HL-60 (cell line): ENCODE results near the gene RGS7.
"Not testable (repeated sequence)": the region's sequence is repeated elsewhere in the genome, so short reads cannot be mapped to it uniquely, and the experiment has no call there.

Experiments
- DNase-seq, 2 experiments: peaks; one replicate each; pipeline ENCODE4 v3.0.0-alpha.2; 2010 to 2020; ENCODE audit warnings: low read depth in 1 of 2, low spot score in 1 of 2
- H3K27ac ChIP-seq: fragments of 250-450 bp; sonication (Bioruptor Pico); replicated peaks from 2 replicates; pipeline ENCODE4 v1.5.1; 2020; ENCODE audit warnings: mild to moderate bottlenecking, moderate library complexity
- H3K27me3 ChIP-seq: fragments of 250-450 bp; sonication (Bioruptor Pico); 2 replicates; pipeline ENCODE4 v1.5.1; 2021; ENCODE audit warnings: mild to moderate bottlenecking, moderate library complexity; ENCODE audit not compliant: insufficient read depth, poor library complexity, severe bottlenecking
- H3K4me3 ChIP-seq: replicated peaks from 2 replicates; pipeline ENCODE4 v1.5.1; 2011; ENCODE audit warnings: mild to moderate bottlenecking, control low read depth, low read length; ENCODE audit not compliant: insufficient read depth
- GABPA ChIP-seq: IDR thresholded peaks from 2 replicates; pipeline ENCODE4 v1.6.1; 2012; ENCODE audit warnings: low read depth
- POLR2AphosphoS5 ChIP-seq: IDR thresholded peaks from 2 replicates; pipeline ENCODE4 v1.6.1; 2012; ENCODE audit warnings: low read depth
- REST ChIP-seq: IDR thresholded peaks from 2 replicates; pipeline ENCODE4 v1.6.1; 2012; ENCODE audit warnings: low read depth; ENCODE audit not compliant: insufficient replicate concordance
- SPI1 ChIP-seq: IDR thresholded peaks from 2 replicates; pipeline ENCODE4 v1.6.1; 2012; ENCODE audit warnings: low read depth, mild to moderate bottlenecking, borderline replicate concordance
- TF ChIP-seq, protein P1 (sequence below): IDR thresholded peaks from one replicate; pipeline ENCODE4 v1.5.1; 2011; ENCODE audit warnings: low read length, control low read depth, inconsistent platforms; ENCODE audit not compliant: insufficient read depth

Gene RGS7

GRCh38 chr1:240763771-240764170 is 593.2 kb downstream of the RGS7 start:
- DNase-seq = no peak
- no peak for TF ChIP-seq GABPA
- TF ChIP-seq POLR2AphosphoS5 = no peak
- no peak for TF ChIP-seq SPI1
- TF ChIP-seq, protein P1, sequence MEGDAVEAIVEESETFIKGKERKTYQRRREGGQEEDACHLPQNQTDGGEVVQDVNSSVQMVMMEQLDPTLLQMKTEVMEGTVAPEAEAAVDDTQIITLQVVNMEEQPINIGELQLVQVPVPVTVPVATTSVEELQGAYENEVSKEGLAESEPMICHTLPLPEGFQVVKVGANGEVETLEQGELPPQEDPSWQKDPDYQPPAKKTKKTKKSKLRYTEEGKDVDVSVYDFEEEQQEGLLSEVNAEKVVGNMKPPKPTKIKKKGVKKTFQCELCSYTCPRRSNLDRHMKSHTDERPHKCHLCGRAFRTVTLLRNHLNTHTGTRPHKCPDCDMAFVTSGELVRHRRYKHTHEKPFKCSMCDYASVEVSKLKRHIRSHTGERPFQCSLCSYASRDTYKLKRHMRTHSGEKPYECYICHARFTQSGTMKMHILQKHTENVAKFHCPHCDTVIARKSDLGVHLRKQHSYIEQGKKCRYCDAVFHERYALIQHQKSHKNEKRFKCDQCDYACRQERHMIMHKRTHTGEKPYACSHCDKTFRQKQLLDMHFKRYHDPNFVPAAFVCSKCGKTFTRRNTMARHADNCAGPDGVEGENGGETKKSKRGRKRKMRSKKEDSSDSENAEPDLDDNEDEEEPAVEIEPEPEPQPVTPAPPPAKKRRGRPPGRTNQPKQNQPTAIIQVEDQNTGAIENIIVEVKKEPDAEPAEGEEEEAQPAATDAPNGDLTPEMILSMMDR = no peak
- no peak for TF ChIP-seq REST
- H3K4me3 ChIP-seq = no peak overlapping the region
- H3K27ac ChIP-seq = no peak overlapping the region
- H3K27me3 ChIP-seq = no peaks in the 10 kb centered on the region

GRCh38 chr1:240763095-240763494 is 593.9 kb downstream of the RGS7 start:
- not testable (repeated sequence) for H3K27ac ChIP-seq, DNase-seq, H3K4me3 ChIP-seq, H3K27me3 ChIP-seq

GRCh38 chr1:240762471-240762987 is 594.5 kb downstream of the RGS7 start:
- H3K4me3 ChIP-seq, H3K27ac ChIP-seq, DNase-seq, H3K27me3 ChIP-seq: not testable (repeated sequence)

- not testable (repeated sequence) for H3K27me3 ChIP-seq, H3K4me3 ChIP-seq, H3K27ac ChIP-seq, DNase-seq
Measured at GRCh38 chr1:240758777-240759176, 598.2 kb downstream of the RGS7 start.

GRCh38 chr1:240758296-240758695 is 598.7 kb downstream of the RGS7 start:
- Histone ChIP-seq H3K27me3 (no peaks in the 10 kb centered on the region), H3K27ac (no peak overlapping the region), H3K4me3 (no peak overlapping the region)
- DNase-seq = no peak
- TF ChIP-seq SPI1 (no peak), GABPA (no peak), POLR2AphosphoS5 (no peak), REST (no peak)
- TF ChIP-seq, protein P1 = no peak
